NCI-H226 (cell line): ENCODE results near the gene FTO.

Source experiments
- DNase-seq: peaks from one replicate; pipeline ENCODE4 v3.0.0-alpha.2; 2015

FTO gene

GRCh38 chr16:53756275-53756996 is 52.5 kb downstream of the FTO start:
- no peak for DNase-seq

DNA sequence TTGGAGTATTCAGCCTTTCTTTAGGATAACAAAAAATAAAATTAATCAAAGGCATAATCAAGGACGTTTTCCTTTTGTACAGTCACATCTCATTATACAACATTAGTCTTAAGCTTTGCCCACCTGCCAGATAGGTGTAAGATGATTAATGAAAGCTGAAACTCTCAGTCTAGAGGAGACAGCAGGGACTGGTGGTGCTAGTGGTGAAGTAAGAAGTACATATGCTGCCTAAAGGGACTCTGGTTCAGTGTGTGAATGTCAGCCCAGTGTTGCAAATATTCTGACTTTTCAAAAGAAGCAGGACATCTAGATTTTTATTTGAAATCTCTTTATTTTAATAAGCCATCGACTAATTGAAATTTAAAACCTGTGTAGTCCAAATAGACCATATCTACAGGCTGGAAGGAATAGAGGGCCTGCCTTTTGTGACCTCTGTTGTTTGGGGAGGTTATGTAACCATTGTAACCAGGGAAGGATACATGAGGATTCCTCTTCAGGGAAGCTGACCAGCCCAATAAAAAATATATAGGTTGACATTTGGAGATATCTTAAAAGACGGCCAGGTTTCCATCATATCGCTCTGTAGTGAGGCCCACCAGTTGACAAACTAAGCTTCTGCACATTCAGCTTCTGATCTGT is 54.1 kb downstream of the FTO start:
- DNase-seq, result no peak

GRCh38 chr16:53761962-53762703 is 58.2 kb downstream of the FTO start:
- no peak for DNase-seq

DNA sequence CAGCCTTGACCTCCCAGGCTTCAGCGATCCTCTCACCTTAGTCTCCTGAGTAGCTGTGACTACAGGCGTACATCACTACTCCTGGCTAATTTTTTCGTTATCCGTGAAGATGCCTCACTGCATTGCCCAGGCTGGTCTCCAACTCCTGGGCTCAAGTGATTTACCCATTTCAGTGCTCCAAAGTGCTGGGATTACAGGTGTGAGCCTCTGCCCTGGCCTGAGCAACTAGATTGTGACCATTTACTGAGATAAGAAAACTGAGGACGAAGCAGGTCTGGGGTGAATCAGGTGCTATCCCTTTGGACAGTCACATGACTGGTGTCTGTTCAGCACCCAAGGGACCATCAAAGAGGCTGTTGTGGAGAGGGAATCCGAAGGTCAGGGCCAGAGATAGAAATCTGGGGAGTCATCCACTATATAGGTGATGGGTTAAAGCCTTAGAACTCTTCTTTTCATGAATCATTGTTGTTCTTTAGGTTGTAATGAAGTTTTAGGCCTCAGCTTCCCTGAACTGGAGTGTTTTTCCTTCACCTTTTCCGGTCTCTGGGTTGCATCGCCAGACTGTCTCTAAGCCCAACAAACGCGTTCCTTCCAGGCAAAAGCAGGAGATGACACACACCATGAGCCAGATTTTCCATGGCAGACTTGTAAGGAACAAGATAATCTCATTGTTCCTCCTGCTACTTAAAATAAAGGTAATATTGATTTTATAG is 62.5 kb downstream of the FTO start:
- DNase-seq, result no peak

GRCh38 chr16:53768167-53768566 is 64.2 kb downstream of the FTO start:
- peak; percentile 33 for DNase-seq

DNA sequence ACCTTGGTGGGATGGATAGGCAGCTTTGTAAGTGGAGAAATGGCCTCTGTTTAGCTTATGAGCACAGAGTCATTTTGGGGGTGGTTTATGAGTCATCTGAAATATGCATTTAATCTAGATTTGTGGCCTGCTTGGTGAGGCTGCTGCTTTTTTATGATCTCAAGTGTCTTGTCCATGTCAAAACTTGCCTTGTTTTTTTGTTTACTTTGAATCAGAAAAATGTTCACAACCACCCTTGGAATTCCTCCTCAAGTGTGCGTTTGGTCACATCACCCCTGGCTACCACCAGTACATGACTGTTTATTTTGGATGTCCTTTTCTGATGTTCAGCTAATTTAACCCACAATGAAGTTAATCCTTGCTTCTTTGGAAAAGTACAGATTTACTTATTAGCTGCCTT is 64.6 kb downstream of the FTO start:
- DNase-seq, result peak; percentile 84

GRCh38 chr16:53769185-53769584 is 65.2 kb downstream of the FTO start:
- no peak for DNase-seq

- no peak for DNase-seq
These were observed 65.8 kb downstream of the FTO start for GRCh38 chr16:53769787-53770186.

DNA sequence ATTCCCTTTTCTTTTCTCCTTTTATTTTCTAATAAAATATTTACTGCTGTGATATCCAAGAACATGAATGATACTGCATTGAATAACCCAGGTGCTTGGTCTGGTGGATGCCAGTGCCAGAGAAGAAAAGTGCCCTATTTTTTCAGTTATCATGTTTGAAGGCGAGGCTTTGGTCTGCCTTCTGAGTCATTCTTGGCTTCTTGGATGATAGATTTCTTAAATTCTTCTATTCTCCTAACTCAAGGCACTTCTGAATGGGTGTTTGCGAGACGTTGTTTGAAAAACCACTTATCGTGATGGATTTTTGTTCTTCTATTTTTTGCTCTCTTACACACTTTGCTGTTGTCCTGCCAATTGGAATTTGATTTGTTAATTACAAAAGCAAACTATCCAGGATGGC is 66.7 kb downstream of the FTO start:
- peak; percentile 53 for DNase-seq

DNA sequence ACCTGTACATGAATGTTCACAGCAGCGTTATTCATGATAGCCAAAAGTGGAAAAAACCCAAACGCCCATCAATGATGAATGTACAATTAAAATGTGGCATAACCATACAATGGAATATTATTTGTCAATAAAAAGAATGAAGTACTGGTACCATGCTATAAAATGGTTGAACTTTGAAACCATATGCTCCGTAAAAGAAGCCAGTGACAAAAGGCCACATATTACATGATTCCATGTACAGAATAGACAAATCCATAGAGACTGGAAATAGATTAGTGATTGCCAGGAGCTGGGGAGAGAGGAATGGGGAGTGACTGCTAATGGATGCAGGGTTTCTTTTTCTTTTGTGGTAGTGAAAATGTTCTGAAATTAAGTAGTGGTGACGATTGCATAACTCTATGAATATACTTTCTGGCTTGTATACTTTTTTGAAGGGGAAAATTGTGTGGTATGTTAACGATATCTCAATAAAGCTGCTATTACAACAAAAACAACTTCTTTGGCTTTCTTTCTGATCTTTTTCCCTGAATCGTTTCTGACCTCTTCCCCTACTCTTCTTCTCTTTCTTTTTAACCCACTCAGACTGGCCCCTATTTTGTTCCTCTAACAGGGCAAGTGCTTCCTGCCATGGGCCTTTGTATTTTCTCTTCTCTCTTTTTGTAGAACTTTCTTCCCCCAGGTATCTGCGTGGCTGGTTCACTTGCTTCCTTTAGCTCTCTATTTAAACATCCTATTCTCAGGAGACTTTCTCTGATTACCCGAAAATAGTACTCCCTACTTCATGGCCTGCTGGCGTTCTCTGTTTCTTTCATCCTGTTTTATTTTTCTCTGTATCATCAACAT is 67.9 kb downstream of the FTO start:
- no peak for DNase-seq

DNA sequence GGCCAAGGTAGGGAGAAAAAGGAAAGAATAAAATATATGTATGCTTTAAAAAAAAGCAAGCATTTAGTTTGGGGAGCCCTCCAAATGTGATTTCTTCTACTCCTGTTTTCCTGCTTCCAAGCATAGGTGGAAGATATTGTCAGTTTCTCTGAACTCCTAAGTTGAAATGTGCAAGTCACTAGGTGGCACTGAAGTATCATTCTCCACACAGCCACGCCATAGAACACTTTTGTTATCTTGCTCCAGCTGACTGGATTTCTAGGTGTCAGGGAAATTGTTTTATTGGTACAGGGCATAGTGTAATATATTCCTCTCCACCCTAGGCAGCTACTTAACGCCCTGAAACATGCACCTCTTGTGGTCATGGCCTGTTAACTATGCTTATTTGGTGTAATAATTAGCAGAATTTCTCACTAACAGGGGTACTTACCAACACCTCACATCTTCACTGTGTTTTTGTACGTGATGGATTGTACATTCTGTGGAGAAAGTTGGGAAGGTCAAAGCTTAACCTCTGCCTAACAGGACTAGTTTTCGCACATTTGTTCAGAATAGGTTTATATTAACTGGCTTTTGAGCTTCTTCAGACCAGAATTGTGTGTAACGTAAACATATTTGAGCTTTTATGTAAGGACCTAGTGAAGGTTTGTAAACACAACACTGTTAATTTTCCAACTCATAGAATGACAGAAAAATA is 69.3 kb downstream of the FTO start:
- DNase-seq, result peak; percentile 71

- DNase-seq, result no peak
These were observed 69.9 kb downstream of the FTO start for GRCh38 chr16:53773881-53774280.

DNA sequence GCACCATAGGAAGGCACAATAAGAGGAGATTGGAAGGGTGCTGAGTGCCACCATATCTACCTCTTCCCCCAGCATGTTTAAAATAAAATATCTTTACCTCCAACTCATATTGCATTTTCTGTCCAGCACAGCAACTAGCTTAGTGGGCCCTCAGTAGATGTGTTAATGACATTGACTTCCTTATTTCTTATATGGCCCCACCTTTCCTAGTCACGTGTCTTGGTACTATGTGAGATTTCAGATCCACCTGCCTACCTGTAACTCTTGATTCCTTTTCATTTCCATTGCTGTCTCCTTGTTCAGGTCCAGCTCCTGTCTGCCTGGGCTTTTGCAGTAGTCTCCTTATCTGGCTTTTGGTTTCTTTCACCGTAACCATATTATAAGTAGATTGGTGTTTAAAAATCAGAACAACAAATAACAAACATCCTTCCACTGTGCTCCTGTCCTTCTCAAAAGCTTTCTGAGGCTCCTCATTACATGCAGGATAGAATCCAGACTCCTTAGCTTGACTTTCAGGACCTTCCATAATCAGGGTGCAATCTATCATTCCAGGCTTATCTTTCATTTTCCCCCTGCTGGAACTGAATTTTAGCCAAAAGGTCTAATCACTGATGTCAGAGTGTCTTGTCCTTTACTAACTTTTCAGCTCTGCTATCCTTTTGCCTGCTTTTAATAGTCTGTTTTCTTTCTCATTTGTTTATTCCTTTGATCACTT is 71.3 kb downstream of the FTO start:
- peak; percentile 10 for DNase-seq

- peak; percentile 95 for DNase-seq
These were observed 72.0 kb downstream of the FTO start for GRCh38 chr16:53775821-53776431.

GRCh38 chr16:53779186-53779585 is 75.2 kb downstream of the FTO start:
- no peak for DNase-seq

- DNase-seq, result no peak
These were observed 76.1 kb downstream of the FTO start for GRCh38 chr16:53780051-53780450.

DNA sequence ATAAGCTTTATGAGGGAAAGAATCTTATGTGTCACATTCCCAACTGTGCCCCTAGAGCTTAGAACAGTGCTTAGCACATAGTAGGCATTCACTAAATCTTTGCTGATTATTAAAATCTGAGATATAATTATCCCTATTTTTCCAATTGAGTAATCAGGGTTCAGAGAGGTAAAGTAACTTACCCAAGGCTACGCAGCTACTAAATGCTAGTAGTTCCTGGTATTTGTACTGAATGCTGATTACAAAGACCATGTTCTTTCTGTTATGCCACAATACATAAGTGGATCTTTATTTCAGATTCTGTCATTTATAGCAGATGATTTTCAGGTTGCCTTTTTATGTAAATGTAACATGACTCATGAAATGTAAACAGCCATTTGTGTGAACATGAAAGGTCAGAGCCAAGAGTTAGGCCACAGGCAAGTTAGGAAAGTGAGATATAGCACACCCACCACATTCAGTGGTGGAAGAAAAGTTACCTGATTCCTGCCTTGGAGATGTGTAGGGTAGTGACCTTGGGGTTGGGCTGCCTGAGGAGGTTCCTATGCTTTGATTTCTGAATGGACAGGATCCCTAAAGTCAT is 77.2 kb downstream of the FTO start:
- DNase-seq, result no peak

DNA sequence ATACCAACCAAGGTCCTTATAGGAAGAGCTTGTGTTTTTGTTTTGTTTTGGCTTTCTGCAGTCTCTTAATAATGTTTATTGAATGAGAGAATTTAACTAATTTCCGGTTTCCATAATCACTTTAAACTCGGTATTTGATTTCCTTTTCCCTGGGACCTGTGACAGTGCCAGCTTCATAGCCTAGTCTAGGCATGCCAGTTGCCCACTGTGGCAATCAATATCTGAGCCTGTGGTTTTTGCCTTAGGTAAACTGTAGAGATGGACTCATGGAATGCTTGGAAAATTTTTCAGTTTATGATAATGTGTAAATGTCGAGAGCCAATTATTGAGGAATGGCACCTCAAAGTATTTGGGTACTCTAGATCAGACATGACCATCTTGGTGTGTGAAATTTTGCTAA is 78.2 kb downstream of the FTO start:
- DNase-seq, result no peak

GRCh38 chr16:53784291-53784690 is 80.3 kb downstream of the FTO start:
- DNase-seq, result peak; percentile 59

DNA sequence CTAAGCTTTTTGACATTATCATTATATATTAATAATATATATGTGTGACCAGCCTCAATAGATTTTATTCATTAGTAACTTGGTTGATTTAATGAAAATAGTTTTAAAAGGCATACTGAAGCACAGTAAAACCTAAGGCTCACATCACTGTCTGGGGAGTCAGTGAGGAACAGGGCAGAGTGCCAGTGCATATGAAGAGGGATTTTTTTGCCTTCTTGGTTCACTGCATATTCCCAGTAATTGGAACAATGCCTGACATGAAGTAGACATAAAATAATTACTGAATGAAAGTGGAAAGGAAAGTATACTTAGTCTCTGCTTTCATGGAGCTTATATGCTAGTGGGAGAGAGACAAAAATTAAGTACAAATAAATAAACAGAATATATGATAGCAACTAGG is 81.1 kb downstream of the FTO start:
- peak; percentile 29 for DNase-seq
